PC-3 (cell line): ENCODE measurements around the gene MEG3. TPM values are rescaled to one million over a fixed set of nuclear protein-coding genes. Genes with fewer than 3 reads are reported as not detected.

Experiments used
- ATAC-seq: fragments of 200-7000 bp; cut with Tn5 transposase; 2 replicates; pipeline ENCODE4 v1.9.1; 2020; ENCODE audit warnings: mild to moderate bottlenecking, moderate library complexity
- Bru-seq: library from RNA; stranded (reverse); fragments of 400-500 nt; gene quantifications from one replicate; lab custom pipeline; 2021; lab: Mats Ljungman, UMichigan
- BruChase-seq, 2 experiments: library from RNA; stranded (reverse); fragments of 400-500 nt; gene quantifications; one replicate each; lab custom pipeline; 2021; lab: Mats Ljungman, UMichigan
- BruUV-seq: library from RNA; stranded (reverse); fragments of 400-500 nt; replicated peaks from 2 replicates; lab custom pipeline; 2021; lab: Mats Ljungman, UMichigan
- CTCF ChIA-PET: fragments of 300-600 bp; sonication (Branson Sonifier 250); formaldehyde crosslinking; loops from one replicate; lab custom pipeline; 2022; ENCODE audit warnings: antibody characterized with exemption; lab: Charles Lee
- POLR2A ChIA-PET: fragments of 300-600 bp; sonication (Branson Sonifier 250); formaldehyde crosslinking; loops from one replicate; lab custom pipeline; 2022; ENCODE audit warnings: antibody characterized with exemption; ENCODE audit not compliant: unreplicated experiment; lab: Charles Lee
- DNase-seq: peaks from one replicate; pipeline ENCODE4 v3.0.0-alpha.2; 2015
- H2AFZ ChIP-seq: fragments of 300-600 bp; sonication (generic); 2 replicates; pipeline ENCODE4 v1.6.0; 2016; ENCODE audit warnings: antibody characterized with exemption, low read length
- H3F3A ChIP-seq: fragments of 300-600 bp; sonication (generic); one replicate; pipeline ENCODE4 v1.6.0; 2017; ENCODE audit warnings: antibody characterized with exemption, low read length, control low read depth, mild to moderate bottlenecking; ENCODE audit not compliant: unreplicated experiment
- H3K27ac ChIP-seq: fragments of 300-600 bp; sonication (generic); 2 replicates; pipeline ENCODE4 v1.5.1; 2016; ENCODE audit warnings: mild to moderate bottlenecking, low read length
- H3K27me3 ChIP-seq: fragments of 300-600 bp; sonication (generic); 2 replicates; pipeline ENCODE4 v1.6.1; 2016; ENCODE audit warnings: low read length, mixed read lengths
- H3K36me3 ChIP-seq: fragments of 300-600 bp; sonication (generic); 2 replicates; pipeline ENCODE4 v1.6.1; 2016; ENCODE audit warnings: low read depth, mixed run types, low read length, mixed read lengths
- H3K4me1 ChIP-seq: fragments of 300-600 bp; sonication (generic); 2 replicates; pipeline ENCODE4 v1.5.1; 2016; ENCODE audit warnings: low read length; ENCODE audit not compliant: insufficient read depth
- H3K4me2 ChIP-seq: fragments of 300-600 bp; sonication (generic); 2 replicates; pipeline ENCODE4 v1.6.0; 2016; ENCODE audit warnings: low read length
- H3K4me3 ChIP-seq: fragments of 300-600 bp; sonication (generic); 2 replicates; pipeline ENCODE4 v1.5.1; 2016; ENCODE audit warnings: mild to moderate bottlenecking, low read length, mixed read lengths
- H3K79me2 ChIP-seq: fragments of 300-600 bp; sonication (generic); 2 replicates; pipeline ENCODE4 v1.6.1; 2017; ENCODE audit warnings: low read length, mixed read lengths
- H3K9ac ChIP-seq: fragments of 300-600 bp; sonication (generic); 2 replicates; pipeline ENCODE4 v1.6.0; 2016; ENCODE audit warnings: mild to moderate bottlenecking, low read length
- H3K9me2 ChIP-seq: fragments of 300-600 bp; sonication (generic); replicated peaks from 2 replicates; pipeline ENCODE4 v1.6.1; 2016; ENCODE audit warnings: mixed run types, low read length, mixed read lengths
- H3K9me3 ChIP-seq: fragments of 300-600 bp; sonication (generic); 2 replicates; pipeline ENCODE4 v1.6.1; 2016; ENCODE audit warnings: low read length, mixed read lengths
- H4K20me1 ChIP-seq: fragments of 300-600 bp; sonication (generic); 2 replicates; pipeline ENCODE4 v1.6.1; 2016; ENCODE audit warnings: low read length, mixed read lengths
- CTCF ChIP-seq: fragments of 300-600 bp; sonication (generic); conservative IDR thresholded peaks from 2 replicates; pipeline ENCODE4 v1.5.1; 2017; ENCODE audit warnings: antibody characterized with exemption, low read depth, mild to moderate bottlenecking, low read length
- EZH2 ChIP-seq: fragments of 300-600 bp; sonication (generic); IDR thresholded peaks from one replicate; pipeline ENCODE4 v1.6.1; 2017; ENCODE audit warnings: antibody characterized with exemption, mild to moderate bottlenecking, low read length; ENCODE audit not compliant: unreplicated experiment
- EZH2phosphoT487 ChIP-seq: fragments of 300-600 bp; sonication (generic); IDR thresholded peaks from 2 replicates; pipeline ENCODE4 v1.6.1; 2018; ENCODE audit warnings: mild to moderate bottlenecking, antibody characterized with exemption, low read length, borderline replicate concordance
- intact Hi-C: fragments of 100-400 bp; cut with micrococcal nuclease; formaldehyde crosslinking; loops from 2 replicates; pipeline ENCODE4 v1.9.0; 2023
- long read RNA-seq: library from polyadenylated mRNA; unstranded; transcript quantifications from one replicate; pipeline ENCODE4 v2.0.0, GENCODE V29; 2021; ENCODE audit not compliant: unreplicated experiment
- total RNA-seq: library from RNA; depleted of rRNA; stranded (reverse); fragments of >200 nt; gene quantifications from 2 replicates; pipeline ENCODE4 v1.2.3, GENCODE V29; 2014; rRNA removed

Gene MEG3
- not detected in 2 replicates for total RNA-seq
- percentile 4 among the genes with signal in this experiment for Bru-seq, nascent RNA
- percentile 4 among the genes with signal in this experiment for BruChase-seq, experiment 1, labeled RNA remaining after a 6-hour chase
- not detected for BruChase-seq, experiment 2, labeled RNA remaining after a 2-hour chase
- long read RNA-seq: 0 reads

GRCh38 chr14:100825713-100826331 lies at the start of gene MEG3:
TSS of gene MEG3 (plus strand) at chr14:100826118.
- BruUV-seq: no TSS peak
- Histone ChIP-seq H3K79me2 (no peaks in the 10 kb centered on the region), H3K9me3 (no peaks in the 10 kb centered on the region), H3K27ac (no peak within 1 kb of the TSS), H3K4me2 (no peak within 1 kb of the TSS), H3F3A (no peaks in the 10 kb centered on the region), H4K20me1 (no peaks in the 10 kb centered on the region), H3K27me3 (no peaks in the 10 kb centered on the region), H3K9me2 (no peaks in the 10 kb centered on the region), H2AFZ (no peak within 1 kb of the TSS), H3K9ac (no peak within 1 kb of the TSS), H3K36me3 (no peaks in the 10 kb centered on the region), H3K4me1 (no peaks in the 10 kb centered on the region), H3K4me3 (no peak within 1 kb of the TSS)
- intact Hi-C loops: no loop called here
- ATAC-seq: no peak
- no peak for DNase-seq
- POLR2A ChIA-PET: no interaction called here
- CTCF ChIA-PET: no interaction called here
- TF ChIP-seq EZH2 (no peak), CTCF (no peak), EZH2phosphoT487 (no peak)

GRCh38 chr14:100776681-100777365 lies 49.1 kb upstream of the MEG3 start:
- DNase-seq (no peak), ATAC-seq (no peak)
- Histone ChIP-seq H3K4me1 (no peaks in the 10 kb centered on the region), H3F3A (no peaks in the 10 kb centered on the region), H3K27ac (no peak overlapping the region), H3K9me2 (no peaks in the 10 kb centered on the region), H3K9ac (no peak overlapping the region), H3K79me2 (no peaks in the 10 kb centered on the region), H3K4me3 (no peak overlapping the region), H3K36me3 (no peaks in the 10 kb centered on the region), H3K4me2 (no peak overlapping the region), H3K27me3 (peaks cover 32% of the 10 kb centered on the region), H4K20me1 (no peaks in the 10 kb centered on the region), H3K9me3 (no peaks in the 10 kb centered on the region), H2AFZ (no peak overlapping the region)
- intact Hi-C loops: no loop called here
- no peak for TF ChIP-seq CTCF
- TF ChIP-seq EZH2phosphoT487: no peak
- no peak for TF ChIP-seq EZH2
- CTCF ChIA-PET: no interaction called here
- POLR2A ChIA-PET: no interaction called here
- no TSS peak for BruUV-seq
